ENCODE data around the gene TRAPPC10. TPM values are rescaled to one million over a fixed set of nuclear protein-coding genes. Genes with fewer than 3 reads are reported as not detected.

Gene TRAPPC10
- polyA plus RNA-seq, 1 experiment: 31.4 TPM

DNA sequence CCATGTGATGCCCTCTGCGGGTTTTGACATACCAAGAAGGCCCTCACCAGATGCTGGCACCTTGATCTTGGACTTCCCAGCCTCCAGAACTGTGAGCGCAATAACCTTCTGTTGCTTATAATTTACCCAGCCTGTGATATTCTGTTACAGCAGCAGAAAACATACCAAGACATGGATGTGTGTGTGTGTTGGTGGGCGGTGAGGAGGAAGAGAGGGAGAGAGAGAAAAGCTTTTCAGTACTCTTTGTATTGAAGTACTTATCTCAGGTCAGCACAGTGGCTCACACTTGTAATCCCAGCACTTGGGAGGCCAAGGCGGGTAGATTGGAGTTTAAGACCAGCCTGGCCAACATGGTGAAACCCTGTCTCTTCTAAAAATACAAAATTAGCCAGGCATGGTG is 23.1 kb downstream of the TRAPPC10 start:
- H3K27me3 ChIP-seq (ENCODE audit: control insufficient read depth, insufficient read depth, low read length): no peaks in the 10 kb centered on the region
- H3K4me3 ChIP-seq (ENCODE audit: low read depth, low read length): no peak overlapping the region
- CTCF ChIA-PET: no interaction called here
- no peak for TF ChIP-seq CTCF (IDR thresholded peaks at IDR 0.05; ENCODE audit: insufficient read depth, low read depth, low read length)
- DNase-seq (ENCODE audit: low read depth): no peak
- POLR2A ChIA-PET: no interaction called here
- peaks cover 14% of the 10 kb centered on the region for H3K36me3 ChIP-seq (ENCODE audit: control insufficient read depth, insufficient read depth, low read length)

GRCh38 chr21:44038063-44038462 is 26.0 kb downstream of the TRAPPC10 start:
- CTCF ChIA-PET: interaction anchor here (0.6 kb wide), 1 partner anchor 50 kb away, joined by 3 read pairs; no protein-coding TSS in a partner anchor
- POLR2A ChIA-PET: no interaction called here
- Histone ChIP-seq H3K27me3 (ENCODE audit: control insufficient read depth, insufficient read depth, low read length) (no peaks in the 10 kb centered on the region), H3K36me3 (ENCODE audit: control insufficient read depth, insufficient read depth, low read length) (peaks cover 14% of the 10 kb centered on the region), H3K4me3 (ENCODE audit: low read depth, low read length) (no peak overlapping the region)
- no peak for DNase-seq (ENCODE audit: low read depth)
- no peak for TF ChIP-seq CTCF (IDR thresholded peaks at IDR 0.05; ENCODE audit: insufficient read depth, low read depth, low read length)

DNA sequence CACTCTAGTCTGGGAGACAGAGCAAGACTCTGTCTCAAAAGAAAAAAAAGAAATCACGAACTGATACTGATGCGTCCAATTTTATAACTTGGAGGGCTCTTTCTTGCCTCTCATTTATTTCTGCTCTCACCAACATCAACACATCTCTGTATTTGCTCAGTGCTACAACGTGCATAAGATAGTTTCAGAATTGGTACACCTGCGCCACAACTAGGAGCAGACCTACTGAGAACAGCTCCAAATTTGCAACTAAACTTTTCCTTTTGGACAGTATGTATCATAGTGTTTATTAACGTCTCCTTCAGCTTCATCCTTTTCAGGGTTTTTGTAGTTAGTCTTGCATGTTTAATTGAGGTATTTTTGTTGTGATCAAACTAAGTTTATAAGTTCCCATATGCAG is 27.7 kb downstream of the TRAPPC10 start:
- Histone ChIP-seq H3K36me3 (ENCODE audit: control insufficient read depth, insufficient read depth, low read length) (peaks cover 9% of the 10 kb centered on the region), H3K4me3 (ENCODE audit: low read depth, low read length) (no peak overlapping the region), H3K27me3 (ENCODE audit: control insufficient read depth, insufficient read depth, low read length) (no peaks in the 10 kb centered on the region)
- ChIA-PET POLR2A (no interaction called here), CTCF (interaction anchor here (1.3 kb wide), 1 partner anchor 8 kb away, joined by 3 read pairs; no protein-coding TSS in a partner anchor)
- TF ChIP-seq CTCF (IDR thresholded peaks at IDR 0.05; ENCODE audit: insufficient read depth, low read depth, low read length): no peak
- no peak for DNase-seq (ENCODE audit: low read depth)

DNA sequence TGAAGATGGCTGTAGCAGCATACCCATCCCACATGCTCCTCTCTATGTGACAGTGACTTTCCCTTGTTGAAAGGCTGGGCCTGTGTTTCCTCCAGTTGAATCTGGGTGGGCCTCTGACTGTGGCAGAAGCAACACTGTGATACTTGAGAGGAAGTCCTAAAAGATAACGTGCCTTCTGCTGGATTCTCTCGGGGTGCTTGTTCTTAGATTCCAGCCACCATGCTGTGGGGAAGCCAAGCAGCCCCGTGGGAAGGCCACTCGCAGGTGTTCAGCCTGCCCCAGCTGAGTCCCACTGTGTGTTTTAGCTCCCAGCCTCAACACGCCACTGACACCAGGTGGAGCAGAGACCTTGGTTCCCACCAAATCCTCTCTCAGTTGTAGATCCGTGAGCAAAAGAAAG is 31.5 kb downstream of the TRAPPC10 start:
- no peak for TF ChIP-seq CTCF (IDR thresholded peaks at IDR 0.05; ENCODE audit: insufficient read depth, low read depth, low read length)
- DNase-seq (ENCODE audit: low read depth): no peak
- Histone ChIP-seq H3K4me3 (ENCODE audit: low read depth, low read length) (no peak overlapping the region), H3K27me3 (ENCODE audit: control insufficient read depth, insufficient read depth, low read length) (no peaks in the 10 kb centered on the region), H3K36me3 (ENCODE audit: control insufficient read depth, insufficient read depth, low read length) (peaks cover 5% of the 10 kb centered on the region)
- ChIA-PET POLR2A (interaction anchor here (0.6 kb wide), 1 partner anchor 952 kb away, joined by 5 read pairs; no protein-coding TSS in a partner anchor), CTCF (no interaction called here)

DNA sequence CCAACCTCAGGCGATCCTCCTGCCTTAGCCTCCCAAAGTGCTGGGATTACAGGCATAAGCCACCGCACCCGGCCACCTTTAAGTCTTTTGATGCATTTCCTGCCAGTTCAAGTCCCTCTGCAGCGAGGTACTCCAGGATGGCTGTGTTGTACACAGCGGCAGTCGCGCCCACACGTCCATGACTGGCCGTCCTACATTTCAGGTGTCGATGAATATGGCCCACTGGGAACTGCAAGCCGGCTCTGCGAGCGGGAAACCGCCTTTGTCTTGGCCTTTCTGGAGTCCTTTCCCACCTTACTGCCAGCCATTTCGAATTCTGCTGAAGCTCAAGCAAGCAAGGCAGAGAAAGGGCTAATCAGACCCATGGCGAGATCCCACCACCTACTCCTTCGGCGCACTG is 34.6 kb downstream of the TRAPPC10 start:
- DNase-seq (ENCODE audit: low read depth): no peak
- Histone ChIP-seq H3K36me3 (ENCODE audit: control insufficient read depth, insufficient read depth, low read length) (peaks cover 2% of the 10 kb centered on the region), H3K27me3 (ENCODE audit: control insufficient read depth, insufficient read depth, low read length) (no peaks in the 10 kb centered on the region), H3K4me3 (ENCODE audit: low read depth, low read length) (no peak overlapping the region)
- POLR2A ChIA-PET: no interaction called here
- CTCF ChIA-PET: no interaction called here
- no peak for TF ChIP-seq CTCF (IDR thresholded peaks at IDR 0.05; ENCODE audit: insufficient read depth, low read depth, low read length)

Measured in BJ (cell line).